GM19397 (cell line): ENCODE measurements around the gene SARS1.
A peak's percentile ranks its signal among the peaks of the same experiment; 100 is the strongest.
"Not testable (repeated sequence)": the region's sequence is repeated elsewhere in the genome, so short reads cannot be mapped to it uniquely, and the experiment has no call there.

ENCODE experiments used
- ATAC-seq: cut with Tn5 transposase; IDR thresholded peaks from one replicate; pipeline ENCODE4 v1.9.1; 2021; ENCODE audit warnings: mild to moderate bottlenecking, moderate library complexity; ENCODE audit not compliant: unreplicated experiment

SARS1 gene

DNA sequence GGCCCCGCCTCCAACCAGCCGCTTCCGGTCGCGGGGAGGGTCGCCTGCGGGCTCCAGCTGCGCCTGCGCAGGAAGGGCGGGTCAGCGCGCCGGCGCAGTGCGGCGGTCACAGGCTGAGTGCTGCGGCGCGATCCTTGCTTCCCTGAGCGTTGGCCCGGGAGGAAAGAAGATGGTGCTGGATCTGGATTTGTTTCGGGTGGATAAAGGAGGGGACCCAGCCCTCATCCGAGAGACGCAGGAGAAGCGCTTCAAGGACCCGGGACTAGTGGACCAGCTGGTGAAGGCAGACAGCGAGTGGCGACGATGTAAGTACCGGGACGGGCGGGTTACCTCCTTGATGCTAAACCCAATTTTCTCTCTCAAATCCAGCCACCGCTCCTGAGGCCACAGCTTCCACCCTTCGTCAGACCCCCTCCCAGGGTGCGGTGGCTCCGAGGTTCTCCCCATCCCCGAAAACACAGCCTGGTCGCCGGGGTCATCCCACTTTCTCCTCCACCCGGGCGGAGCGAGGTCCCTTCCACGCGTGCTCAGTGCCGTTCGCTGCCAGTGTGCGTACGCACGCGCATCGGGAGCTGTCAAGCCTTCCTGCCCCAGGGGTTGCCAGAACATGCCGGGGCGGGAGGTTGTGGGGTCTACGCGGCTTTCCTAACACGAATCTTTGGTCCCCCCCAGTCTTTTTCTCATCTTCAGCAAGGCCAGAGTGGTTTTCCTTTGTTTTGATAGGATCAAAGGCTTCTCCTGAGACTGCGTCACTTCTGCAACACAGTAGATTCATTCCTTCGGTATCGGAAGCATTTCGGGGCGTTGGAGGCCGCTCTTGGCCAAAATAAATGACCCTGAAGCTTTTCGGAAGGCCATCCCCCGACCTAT, at the start of gene SARS1:
TSS of gene SARS1 (plus strand) at position 95 of the 870 bp plus-strand sequence. CDS start at position 170, 75 bp downstream.
- peak; percentile 87 for ATAC-seq

DNA sequence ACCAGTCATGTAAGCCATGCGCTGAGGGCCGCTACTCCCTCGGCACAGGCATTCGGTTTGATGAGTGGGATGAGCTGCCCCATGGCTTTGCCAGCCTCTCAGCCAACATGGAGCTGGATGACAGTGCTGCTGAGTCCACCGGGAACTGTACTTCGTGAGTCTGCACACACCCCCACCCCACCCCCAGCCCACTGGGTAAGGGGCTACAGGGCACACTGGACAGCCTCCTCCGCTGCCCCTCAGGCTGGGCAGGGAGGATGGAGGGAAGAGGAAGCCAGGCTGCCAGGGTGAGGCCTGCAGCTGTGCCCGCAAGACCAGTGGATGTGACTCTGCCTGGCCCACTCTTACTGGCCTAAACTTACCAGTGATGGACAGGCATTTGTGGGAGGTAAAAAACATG, 49.2 kb upstream of the SARS1 start:
- no peak for ATAC-seq

- peak; percentile 57 for ATAC-seq
Measured at GRCh38 chr1:109167001-109167506, 46.7 kb upstream of the SARS1 start.

- no peak for ATAC-seq
Measured at GRCh38 chr1:109170035-109170764, 43.5 kb upstream of the SARS1 start.

DNA sequence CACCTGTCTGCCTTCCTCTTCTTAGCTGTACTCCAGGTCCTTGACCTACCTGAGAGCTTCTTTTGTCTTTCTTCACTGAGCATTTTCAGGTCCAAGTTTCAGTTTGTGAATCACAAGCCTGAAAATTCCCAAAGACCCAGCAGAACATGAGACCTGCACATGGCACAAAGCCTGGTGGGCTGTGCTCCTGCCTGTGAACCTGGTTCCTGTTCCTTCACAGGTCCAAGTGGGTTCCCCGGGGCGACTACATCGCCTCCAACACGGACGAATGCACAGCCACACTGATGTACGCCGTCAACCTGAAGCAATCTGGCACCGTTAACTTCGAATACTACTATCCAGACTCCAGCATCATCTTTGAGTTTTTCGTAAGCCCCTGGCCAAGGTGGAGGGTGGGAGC, 42.1 kb upstream of the SARS1 start:
- no peak for ATAC-seq

- not testable (repeated sequence) for ATAC-seq
Measured at GRCh38 chr1:109176349-109176748, 37.4 kb upstream of the SARS1 start.

DNA sequence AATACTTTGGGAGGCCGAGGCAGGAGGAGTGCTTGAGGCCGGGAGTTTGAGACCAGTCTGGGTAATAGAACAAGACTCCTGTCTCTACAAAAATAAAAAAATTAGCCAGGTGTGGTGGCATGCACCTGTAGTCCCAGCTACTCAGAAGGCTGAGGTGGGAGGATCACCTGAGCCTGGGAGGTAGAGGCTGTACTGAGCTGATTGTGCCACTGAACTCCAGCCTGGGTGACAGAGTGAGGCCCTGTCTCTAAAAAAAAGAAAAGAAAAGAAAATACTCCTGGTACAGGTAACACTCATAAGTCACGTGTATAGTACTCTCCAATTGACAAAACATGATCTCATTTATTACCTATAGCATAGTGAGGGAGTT, 33.0 kb upstream of the SARS1 start:
- ATAC-seq = not testable (repeated sequence)

DNA sequence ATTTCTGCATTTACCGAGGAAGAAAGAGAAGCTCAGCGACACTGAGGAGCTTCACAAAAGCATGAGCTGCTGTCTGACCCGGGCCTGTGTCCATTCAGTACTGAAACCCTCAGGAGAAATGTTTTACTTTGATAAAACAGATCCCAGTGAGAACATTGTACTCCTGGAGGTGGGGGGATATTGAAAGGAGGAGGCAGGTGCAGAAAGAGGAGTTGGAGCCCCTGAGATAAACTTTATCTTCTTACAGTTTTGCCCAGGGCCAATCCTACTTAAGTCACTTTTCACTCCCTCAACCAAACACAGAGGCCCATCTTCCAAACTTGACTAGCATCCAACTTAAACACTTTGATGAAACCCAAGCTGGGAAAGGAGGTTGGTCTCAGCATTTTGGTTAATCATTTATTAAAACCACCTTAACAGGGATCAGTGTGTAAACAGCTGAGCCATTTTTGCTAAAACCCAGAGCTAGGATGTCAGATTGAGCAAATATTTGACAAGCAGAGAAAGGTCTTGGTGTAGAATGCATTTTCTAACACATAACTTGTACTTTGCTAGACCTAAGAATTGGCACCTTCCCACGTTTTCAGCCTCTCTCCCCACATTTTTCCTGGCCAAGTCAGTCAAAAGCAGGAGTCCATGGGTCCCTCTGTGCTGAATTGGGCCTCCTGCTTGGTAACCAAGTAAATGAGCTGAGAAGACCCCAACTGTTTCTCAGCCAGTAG, 32.5 kb upstream of the SARS1 start:
- no peak for ATAC-seq

GRCh38 chr1:109181807-109182163, 31.9 kb upstream of the SARS1 start:
- ATAC-seq = no peak

DNA sequence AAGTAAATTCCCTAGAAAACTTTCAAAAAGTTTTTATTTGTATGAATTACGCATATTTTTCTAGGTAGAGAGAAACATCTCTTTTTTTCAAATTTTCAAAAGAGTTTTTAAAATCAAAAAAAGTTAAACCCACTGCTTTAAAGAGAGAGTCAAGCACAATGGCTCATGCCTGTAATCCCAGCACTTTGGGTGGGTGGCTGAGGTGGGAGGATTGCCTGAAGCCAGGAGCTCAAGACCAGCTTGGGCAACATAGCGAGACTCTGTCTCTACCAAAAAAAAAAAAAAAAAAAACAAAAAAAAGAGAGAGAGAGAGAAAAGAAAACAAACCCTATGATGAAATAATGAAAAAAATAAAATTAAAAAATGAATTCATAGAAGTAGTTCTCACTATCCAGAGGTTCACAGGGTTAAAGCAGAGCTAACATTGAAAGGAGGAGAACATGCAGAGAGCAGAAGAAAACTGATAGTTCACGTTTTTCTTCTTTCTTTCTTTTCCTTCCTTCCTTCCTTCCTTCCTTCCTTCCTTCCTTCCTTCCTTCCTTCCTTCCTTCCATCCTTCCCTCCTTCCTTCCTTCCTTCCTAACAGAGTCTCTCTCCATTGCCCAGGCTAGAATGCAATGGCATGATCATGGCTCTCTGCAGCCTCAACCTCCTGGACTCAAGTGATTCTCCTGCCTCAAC, 30.5 kb upstream of the SARS1 start:
- ATAC-seq = no peak

DNA sequence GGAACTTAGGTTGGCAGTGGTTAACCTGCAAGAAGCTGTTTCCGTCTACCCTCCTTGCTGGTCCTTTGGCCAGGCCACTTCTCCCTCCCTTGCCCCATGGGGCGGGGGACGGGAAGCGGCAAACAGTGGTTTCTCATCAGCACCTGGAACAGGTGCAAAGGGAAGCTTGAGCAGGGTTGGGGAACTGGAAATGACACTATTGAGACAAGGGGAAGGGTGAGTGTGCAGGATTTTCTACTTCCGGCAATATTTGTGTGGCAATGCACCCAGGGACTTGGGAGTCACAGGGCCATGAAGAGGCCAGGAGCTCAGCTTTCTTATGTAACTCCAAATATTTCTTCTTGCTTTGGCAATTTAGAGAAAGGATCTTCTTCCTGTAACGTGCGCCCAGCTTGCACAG, 29.0 kb upstream of the SARS1 start:
- ATAC-seq = no peak

DNA sequence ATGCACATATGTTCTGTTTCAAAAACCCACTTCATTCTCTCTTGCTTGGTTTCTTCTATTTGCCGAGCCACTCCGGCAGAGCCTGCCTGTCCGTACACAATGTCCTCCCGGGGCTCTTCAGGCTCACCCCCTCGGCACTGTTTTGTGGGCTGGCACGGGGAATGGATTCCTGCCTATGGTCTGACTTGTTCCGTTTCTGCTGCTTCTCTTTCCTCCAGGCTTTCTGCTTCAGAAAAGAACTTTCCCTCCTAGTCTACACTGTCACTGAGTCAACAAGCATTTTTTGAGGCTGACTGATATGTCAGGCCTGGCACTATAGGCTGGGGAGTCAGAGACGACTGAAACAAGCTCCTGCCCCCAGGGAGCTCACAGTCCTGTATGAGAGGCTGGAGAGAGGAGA, 28.4 kb upstream of the SARS1 start:
- no peak for ATAC-seq

GRCh38 chr1:109185990-109186732, 27.6 kb upstream of the SARS1 start:
- ATAC-seq = no peak

- no peak for ATAC-seq
Measured at GRCh38 chr1:109186733-109187086, 27.0 kb upstream of the SARS1 start.

DNA sequence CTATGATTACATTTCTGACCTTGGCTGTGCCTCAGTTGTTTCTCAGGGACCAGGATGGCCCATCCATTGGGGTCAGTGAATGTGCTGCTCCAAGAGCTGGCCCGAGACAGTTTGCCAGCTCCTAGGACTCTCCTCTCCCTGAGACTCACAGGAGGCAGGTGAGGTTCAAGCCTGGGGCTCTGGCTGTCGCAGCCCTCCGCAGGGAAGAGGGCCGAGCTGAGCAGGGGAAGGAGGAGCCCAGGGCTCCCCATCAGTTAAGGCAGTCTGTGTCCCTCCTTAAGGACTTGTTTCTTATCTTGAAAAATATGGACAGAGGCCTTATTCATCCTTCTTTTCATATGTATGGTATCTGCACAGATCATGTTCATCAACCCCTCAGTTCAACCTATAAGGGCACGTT, 26.6 kb upstream of the SARS1 start:
- no peak for ATAC-seq

DNA sequence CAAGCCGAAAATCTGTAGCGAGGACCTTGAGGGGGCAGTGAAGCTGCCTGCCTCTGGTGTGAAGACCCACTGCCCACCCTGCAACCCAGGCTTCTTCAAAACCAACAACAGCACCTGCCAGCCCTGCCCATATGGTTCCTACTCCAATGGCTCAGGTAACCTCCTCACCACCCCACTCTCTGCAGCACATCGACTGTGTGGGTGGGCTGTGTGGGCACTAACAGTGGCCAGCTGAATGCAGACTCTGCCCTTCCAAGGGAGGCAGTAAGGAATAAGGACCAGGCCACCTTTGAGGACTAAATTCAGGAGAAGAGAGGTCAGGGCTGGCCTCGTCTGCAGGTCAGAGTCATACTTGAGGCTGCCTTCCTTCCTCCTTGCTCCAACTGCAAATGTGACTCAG, 25.5 kb upstream of the SARS1 start:
- ATAC-seq = no peak

GRCh38 chr1:109188781-109189180, 24.9 kb upstream of the SARS1 start:
- ATAC-seq = no peak

DNA sequence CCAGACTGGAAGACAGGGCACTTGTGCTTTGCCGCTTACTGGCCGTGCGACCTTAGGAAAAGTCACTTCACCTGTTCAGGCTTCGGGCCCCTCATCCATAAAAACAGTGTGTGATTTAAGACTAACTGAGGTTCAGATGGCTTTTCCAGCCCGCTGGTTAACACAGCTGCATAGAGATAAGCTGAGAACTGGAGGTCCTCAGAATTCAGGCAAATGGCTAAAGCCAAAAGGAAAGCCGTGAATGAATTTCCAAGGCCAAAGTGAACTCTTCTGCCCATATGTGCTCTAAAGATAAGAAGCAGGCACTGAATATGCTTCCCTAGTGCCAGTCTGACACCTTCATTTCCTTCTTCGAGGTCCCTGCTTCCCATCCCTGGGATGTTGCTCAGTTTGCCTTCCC, 23.5 kb upstream of the SARS1 start:
- ATAC-seq = no peak

- no peak for ATAC-seq
Measured at GRCh38 chr1:109191377-109191776, 22.3 kb upstream of the SARS1 start.

- ATAC-seq = no peak
Measured at GRCh38 chr1:109191891-109192290, 21.8 kb upstream of the SARS1 start.
